GM21723 (cell line): ENCODE results near the gene GTF2H4.

ENCODE experiments used
- ATAC-seq: cut with Tn5 transposase; IDR thresholded peaks from one replicate; pipeline ENCODE4 v1.9.1; 2021; ENCODE audit warnings: mild to moderate bottlenecking, moderate library complexity; ENCODE audit not compliant: unreplicated experiment

GTF2H4 gene

DNA sequence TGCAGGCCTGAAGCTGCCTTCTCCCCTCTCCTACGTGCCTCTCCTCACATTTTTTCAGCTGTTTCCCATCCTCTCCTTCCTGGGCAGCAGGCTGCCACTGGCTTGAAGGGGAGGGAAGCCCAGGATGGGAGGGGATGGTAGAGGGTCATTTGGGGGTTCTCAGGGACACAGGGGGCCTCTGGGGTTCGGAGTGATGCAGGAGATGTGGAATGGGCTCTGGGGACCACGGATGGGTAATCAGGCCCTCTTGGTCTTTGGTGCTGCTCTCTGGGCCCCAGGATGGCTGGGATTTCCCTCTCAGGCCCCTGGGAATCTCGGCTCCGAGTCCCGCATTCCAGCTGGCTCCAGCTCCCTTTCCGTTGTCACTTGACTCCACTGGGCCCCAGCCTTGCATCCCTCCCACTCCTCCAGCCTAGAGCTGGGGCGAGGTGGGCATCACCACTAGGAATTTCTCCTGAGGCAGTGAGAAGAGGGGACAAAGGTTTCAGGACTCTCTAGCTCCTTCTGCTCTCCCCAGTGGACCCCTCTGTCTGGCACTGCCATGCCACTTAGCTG, 25.7 kb upstream of the GTF2H4 start:
- ATAC-seq, result no peak

DNA sequence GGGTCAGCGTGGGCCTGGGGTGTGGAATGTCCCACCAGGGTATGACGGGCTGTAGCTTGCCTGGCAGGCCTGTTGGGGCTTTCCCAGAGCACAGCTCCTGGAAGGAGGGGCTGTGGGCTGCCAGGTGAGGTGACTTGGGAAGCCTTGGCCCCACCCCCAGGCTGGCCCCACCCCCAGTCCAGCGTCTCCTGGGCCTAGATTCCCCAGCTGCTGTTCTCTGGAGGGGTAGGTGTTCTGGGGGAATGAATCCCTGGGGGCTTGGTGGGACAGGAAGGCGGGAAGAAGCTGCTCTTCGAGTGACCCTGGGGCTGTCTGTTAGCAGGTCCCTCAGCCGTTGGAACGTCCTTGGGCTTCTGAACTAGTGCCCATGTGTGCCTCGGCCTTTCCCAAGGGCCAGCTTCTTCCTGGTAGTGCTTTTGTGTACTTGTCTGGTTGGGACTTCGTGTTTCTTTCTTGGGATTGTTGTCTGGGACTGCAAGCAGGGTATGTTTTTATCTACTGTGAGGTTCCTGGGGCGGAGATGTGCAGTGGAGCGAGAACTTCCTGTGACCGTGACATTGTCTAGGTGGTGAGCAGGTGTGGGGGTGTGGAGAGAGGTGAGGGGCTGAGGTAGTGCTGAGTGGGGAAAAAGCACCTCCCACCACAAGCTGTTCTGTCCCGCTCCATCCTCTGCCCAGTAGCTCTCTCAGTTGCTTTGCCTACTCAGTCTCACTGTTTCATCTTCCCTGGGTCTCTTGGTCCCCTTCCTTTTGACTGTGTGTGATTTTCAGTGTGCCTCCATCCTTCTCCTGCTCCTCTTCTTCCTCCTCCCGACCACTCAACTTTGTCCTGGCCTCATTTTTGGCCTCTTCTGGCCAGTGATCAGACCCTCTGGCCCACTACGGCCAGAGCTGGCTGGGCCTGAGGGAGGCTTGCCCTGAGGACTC, 25.0 kb upstream of the GTF2H4 start:
- peak; percentile 23 for ATAC-seq

DNA sequence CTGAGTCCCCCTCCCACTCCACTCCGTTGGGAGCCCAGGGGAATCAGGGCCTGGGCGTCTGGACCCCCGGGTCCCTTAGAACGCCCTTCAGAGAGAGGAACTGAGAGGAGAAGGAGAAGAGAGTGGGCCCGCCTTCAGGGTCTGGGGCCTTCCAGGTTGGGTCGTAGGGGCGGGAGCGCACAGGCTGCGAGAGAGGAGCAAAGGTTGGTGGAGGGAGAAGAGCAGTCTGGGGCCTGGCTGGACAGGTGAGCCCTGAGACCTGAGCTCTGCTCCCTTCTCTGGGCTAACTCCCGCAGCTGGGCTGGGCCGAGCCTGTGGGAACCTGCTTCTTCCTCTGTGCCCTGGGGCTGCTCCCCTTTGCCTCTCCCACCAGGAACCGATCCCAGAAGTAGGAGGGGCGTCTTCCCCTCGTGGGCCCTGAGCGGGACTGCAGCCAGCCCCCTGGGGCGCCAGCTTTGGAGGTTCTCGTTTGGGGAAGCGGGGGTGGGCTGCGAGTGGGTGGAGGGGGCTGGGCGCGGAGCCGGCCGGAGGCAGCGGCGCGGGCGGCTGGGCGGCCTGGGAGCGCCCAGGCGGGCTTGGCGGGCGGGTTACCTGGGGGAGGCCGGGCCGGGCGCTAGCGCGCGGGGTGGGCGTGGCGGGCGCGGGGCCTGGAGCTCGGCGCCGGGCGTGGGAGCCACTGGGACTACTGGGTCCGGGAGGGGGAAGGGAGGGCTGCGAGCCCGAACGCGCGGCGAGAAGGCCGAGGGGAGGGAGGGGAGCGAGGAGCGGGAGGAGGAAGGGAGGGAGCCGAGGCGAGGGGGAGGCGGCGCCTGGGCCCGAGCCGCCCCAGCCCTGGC, 24.1 kb upstream of the GTF2H4 start, which contains the start of gene DDR1:
Gene DDR1 (plus strand): TSS at position 835 of the 836 bp plus-strand sequence. CDS start 4,211 bp downstream, outside the sequence.
- ATAC-seq, result peak; percentile 39

DNA sequence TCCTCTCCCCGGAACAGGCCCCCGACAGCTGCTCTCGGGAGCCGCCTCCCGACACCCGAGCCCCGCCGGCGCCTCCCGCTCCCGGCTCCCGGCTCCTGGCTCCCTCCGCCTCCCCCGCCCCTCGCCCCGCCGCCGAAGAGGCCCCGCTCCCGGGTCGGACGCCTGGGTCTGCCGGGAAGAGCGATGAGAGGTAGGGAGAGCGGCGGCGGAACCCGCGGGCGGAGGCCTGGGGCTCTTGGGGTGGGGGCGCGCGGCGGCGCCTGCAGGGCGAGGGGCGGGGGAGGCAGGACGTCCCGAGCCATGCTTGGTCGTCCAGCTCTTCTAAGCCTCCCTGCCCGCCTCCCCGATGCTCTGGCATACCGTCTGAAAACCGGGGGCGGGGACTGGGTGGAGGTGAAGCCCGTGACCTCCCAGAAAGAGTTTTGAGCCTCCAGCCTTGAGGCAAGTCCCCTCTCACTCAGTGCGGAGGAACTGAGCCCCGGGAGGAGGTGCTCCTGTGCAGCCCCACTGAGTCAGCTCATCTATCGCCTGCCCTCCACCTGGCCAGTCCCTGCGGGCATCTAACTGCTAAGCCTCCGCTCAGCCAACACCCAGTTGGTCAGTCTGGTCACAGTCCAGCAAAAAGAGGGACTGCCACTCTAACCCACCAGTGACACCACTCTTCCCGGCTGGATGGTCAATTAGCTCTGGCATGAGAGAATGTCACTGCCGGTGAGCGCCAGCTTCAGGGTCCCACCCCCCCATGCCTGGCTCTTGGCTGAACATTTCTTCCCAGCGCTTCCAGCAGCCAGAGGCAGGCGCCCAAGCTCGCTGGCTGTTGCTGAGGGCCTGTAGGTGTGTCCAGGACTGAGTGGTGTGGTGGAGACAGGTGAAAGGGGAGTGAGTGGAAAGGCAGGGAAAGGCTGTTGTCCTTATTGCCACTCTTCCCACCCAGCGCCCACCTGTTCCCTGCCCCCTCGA, 23.2 kb upstream of the GTF2H4 start:
- peak; percentile 34 for ATAC-seq

DNA sequence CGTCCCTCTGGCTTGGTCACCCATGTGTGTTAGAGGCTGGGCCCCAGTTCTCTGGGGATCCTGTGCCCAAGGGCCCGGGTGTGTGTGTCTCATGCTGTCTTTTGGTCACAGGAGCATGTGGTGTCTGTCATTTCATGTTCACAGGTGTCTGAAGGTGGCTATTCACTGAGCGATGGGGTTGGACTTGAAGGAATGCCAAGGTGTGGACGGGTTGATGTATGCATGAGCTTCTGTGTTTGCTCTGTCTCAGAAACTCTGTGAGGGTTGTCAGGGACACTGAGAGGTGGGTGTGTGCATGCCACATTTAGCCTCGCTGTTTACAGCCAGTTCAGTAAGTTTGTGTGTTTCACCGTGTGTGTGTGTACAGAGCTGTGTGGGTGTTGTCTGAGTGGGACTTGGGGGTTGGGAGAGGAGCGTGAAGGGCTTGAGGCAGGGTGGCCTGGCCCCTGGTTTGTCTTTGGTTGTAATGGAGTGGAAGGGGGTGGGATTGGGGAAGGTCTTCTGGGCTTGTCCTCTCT, 22.5 kb upstream of the GTF2H4 start:
- ATAC-seq, result no peak

DNA sequence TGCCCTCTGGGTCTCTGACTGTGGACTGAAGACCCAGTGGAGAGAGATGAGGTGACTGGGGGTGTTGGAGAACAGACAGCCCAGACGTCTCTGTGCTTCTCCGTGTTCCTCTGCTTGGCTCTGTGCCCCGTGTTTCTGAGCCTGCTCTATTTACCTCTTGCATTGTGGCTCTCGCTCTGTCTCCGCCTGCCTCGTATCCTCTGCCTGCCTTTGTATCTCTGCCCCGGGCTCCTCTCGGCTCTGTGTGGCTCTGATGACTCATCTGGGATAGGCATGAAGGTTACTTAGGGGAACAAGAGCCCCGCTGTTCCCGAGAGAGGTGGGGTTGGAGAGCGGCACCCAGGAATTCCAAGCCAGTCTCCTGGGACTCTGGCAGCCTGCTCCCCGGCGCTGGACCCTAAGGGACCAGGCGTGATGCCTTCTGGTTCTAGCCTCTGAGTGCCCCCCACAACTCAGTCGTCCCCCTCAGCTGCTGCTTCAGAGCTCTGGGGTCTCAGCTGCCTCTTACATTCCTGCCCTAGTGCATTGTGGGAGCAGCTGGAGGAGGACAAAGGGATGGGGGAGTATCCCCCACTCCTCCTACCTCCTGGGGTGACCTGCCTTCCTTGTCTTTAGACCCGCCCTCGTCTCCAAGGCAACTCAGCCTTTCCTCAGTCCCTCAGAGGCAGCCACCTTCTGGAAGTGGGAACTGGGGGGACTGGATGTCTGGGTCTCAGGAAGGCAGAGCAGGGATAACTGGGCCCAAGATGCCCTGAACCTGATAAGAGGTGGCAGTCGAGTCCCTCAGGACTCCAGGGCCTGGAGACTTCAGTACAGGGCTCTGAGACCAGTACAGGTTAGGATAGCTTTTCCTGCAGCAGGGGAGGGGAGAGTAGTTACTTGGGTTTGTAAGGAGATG, 21.8 kb upstream of the GTF2H4 start:
- no peak for ATAC-seq

GRCh38 chr6:30886897-30887255, 21.1 kb upstream of the GTF2H4 start:
- no peak for ATAC-seq

GRCh38 chr6:30887901-30888815, 19.8 kb upstream of the GTF2H4 start:
- ATAC-seq, result no peak

DNA sequence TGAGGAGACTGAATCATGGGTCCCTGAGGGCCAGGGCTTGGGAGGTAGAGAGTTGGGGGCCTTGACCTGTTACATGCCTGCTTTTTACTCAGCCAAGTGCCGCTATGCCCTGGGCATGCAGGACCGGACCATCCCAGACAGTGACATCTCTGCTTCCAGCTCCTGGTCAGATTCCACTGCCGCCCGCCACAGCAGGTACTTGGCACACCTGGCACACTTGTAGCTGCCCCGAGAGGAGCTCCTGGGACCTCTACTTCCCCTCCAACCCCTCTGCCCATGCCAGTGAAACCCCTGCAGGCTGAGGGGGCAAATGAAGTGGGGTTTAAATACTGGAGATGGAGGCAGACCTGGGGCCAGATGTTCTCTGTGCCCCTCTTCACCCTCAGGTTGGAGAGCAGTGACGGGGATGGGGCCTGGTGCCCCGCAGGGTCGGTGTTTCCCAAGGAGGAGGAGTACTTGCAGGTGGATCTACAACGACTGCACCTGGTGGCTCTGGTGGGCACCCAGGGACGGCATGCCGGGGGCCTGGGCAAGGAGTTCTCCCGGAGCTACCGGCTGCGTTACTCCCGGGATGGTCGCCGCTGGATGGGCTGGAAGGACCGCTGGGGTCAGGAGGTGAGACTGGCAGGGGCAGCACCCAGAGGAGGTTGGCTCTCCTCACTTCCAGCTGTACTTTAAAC, 19.1 kb upstream of the GTF2H4 start:
- ATAC-seq, result no peak

GRCh38 chr6:30889496-30889885, 18.5 kb upstream of the GTF2H4 start:
- no peak for ATAC-seq

DNA sequence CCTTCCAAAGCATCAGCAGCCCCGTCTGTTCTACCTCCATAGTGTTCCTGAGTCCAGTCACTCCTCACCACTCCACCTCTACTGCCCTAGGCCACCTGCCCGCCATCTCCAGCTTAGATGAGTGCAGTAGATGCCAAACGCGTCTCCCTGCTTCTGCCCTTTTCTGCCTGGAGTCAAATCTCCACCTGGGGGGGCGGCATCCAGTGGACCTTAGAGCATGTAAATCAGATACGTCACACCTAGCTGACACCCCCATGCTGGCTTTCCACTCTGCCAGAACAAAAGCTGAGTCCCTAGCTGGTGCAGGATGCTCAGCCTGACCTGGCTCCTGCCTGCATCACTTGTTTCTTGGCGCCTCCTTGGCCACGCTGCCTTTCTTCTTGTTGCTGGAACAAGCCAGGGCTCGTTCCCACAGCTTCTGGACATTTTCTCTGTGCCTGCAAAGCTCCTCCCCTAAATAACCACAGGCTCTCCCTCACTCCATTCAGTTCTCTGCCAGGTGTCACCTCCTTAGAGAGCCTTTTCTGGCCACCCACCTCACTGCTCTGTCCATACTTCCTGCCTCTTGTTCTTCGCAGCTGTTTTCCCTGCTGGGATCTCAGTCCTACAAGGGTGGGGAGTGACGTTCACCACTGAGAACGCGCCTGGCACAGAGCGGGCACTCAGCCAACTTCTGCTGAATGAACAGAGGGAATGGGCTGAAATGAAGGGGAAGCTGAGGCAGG, 17.9 kb upstream of the GTF2H4 start:
- no peak for ATAC-seq

DNA sequence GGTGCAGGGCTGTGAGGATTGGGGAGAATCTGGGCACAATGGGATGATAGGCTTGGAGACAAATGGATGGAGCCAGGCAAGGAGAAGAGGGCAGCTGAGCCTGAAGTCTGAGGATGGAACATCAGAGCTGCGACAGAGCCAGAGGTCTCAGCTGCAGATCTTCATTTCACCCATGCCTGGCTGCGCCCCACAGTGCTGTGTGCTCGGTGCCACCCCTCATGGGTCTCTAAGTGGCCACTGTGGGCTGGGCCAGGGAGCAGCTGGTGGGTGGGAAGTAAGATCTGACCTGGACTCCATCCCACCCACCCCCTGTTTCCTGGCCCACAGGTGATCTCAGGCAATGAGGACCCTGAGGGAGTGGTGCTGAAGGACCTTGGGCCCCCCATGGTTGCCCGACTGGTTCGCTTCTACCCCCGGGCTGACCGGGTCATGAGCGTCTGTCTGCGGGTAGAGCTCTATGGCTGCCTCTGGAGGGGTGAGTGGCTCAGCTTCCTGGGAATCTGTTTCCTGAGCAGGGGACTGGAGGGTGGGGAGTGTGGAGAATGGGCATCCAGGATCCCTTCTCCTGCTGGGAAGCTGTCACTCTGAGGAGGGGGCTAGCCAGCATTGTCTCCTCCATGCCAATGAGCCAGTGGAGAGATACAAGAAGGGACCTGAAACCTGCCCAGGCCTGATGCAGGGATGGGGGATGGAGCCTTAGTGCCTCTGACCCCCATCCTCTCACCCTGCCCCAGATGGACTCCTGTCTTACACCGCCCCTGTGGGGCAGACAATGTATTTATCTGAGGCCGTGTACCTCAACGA, 17.2 kb upstream of the GTF2H4 start:
- ATAC-seq, result no peak

GRCh38 chr6:30891450-30891723, 16.6 kb upstream of the GTF2H4 start:
- no peak for ATAC-seq

- no peak for ATAC-seq
These were observed 16.0 kb upstream of the GTF2H4 start for GRCh38 chr6:30891816-30892538.

DNA sequence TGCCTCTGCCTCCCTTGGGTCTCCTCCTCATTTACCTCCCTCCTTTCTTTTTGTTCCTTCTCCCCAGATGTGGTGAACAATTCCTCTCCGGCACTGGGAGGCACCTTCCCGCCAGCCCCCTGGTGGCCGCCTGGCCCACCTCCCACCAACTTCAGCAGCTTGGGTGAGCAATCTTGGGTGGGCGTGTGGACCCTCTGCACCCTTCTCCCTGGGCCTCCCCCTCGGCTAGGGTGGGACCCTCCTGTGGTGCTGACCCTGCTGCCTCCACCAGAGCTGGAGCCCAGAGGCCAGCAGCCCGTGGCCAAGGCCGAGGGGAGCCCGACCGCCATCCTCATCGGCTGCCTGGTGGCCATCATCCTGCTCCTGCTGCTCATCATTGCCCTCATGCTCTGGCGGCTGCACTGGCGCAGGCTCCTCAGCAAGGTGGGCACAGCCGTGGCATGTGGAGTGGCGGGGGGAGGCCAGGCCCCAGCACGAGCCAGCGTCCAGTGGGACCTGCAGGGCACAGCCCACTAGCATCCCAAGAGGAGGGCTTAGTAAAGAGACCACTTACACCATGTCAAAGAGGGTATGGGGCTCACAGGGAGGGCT, 14.9 kb upstream of the GTF2H4 start:
- no peak for ATAC-seq
